Activated T-helper 9 cell treated with anti-CD3 and anti-CD28 coated beads, Interleukin-2, amount 50 U/mL, for 16 hours (primary cell): ENCODE data around the gene PCED1A.
A peak's percentile ranks its signal among the peaks of the same experiment; 100 is the strongest.
"Not testable (repeated sequence)": the region's sequence is repeated elsewhere in the genome, so short reads cannot be mapped to it uniquely, and the experiment has no call there.

ENCODE experiments used
- DNase-seq: peaks from one replicate; pipeline ENCODE4 v3.0.0-alpha.2; 2020; ENCODE audit warnings: low read depth

PCED1A gene

DNA sequence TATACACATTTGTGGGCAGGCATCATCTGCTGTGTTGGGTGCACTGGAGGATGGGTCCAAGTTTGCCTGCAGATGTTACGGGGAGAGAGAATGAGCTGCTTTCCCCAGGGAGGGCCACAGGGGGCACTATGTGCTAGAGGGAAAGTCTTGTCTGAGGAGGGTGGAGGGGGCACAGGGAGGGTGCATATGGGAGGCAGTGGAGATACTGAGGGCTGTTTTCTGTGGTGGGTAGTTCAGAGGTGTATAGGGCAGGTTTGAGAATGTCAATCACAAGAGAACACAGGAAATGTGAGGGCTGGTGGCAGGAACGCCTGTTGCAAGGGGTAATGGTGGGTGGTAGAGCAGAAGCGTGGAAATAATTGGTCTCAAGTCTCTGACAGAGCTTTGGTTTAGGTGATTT, 25.2 kb upstream of the PCED1A start:
- DNase-seq: no peak

- DNase-seq: no peak
Observed at GRCh38 chr20:2865101-2865500, 24.6 kb upstream of the PCED1A start.

GRCh38 chr20:2864626-2865025, 24.2 kb upstream of the PCED1A start:
- no peak for DNase-seq

DNA sequence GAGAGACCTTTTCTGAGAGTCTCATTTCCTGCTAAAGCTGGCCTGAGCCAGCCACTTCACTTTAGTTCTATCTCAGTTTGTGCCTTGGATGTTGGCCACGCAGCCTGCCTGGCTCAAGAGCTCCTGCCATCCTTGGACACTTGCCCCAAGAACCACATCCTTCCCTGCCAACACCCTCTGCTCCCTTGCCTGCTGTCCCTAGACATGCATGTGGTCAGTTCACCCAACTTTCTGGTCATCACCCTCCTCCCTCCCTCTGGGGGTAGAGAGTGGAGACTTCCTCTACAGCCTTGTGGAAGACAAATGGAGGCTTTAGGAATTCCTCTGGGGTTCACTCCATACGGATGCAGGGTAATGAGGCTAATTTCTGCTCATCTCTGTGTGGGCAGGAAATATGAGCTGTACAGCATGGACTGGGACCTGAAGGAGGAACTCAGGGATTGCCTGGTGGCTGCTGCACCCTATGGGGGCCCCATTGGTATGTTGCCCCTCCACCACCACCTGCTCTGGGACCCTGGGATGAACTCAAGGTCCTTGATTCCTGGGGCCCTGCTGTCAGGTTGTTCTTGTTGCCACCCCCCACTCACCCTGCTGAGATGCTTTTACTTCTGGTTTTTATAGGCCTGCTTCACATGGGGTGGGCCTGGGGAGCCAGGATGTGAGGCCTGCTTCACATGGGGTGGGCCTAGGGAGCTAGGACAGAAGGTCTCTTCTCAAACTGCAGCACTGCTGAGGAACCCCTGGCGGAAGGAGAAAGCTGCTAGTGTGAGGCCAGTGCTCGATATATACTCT, 19.1 kb upstream of the PCED1A start:
- no peak for DNase-seq

GRCh38 chr20:2858591-2858990, 18.1 kb upstream of the PCED1A start:
- no peak for DNase-seq

- no peak for DNase-seq
Observed at GRCh38 chr20:2851086-2851485, 10.6 kb upstream of the PCED1A start.

GRCh38 chr20:2849529-2849928, 9.1 kb upstream of the PCED1A start:
- DNase-seq: no peak

GRCh38 chr20:2847802-2848201, 7.3 kb upstream of the PCED1A start:
- no peak for DNase-seq

DNA sequence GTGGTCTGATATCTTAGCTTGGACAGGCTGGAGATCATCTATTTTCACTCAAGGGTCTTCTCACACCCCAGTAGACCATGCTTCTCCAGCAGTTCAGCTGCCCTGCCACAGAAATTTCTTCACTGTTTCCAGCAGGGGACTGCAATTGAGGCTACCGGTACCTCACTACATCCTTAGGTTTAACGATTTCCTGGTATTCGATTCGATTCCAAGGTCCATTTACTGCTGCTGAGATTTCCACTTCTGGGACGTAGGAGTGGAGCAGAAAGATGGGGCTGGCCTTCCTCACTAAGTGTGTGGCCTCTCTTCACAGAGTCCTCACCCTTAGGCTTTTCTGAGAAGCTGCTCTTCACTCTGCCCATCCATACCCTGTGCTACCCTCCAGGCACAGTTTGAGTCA, 6.2 kb upstream of the PCED1A start:
- DNase-seq: no peak

DNA sequence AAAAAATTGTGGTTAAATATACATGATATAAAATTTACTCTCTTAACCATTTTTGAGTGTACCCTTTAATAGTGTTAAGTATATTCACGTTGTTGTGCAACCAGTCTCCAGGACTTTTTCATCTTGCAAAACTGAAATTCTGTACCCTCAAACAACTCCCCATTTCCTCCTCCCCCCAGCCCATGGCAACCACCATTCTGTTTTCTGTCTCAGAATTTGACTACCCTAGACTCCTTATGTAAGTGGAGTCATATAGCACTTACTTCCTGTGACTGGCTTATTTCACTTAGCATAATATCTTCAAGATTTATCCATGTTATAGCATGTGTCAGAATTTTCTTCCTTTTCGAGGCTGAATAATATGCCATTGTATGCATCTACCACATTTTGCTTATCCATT, 5.2 kb upstream of the PCED1A start:
- no peak for DNase-seq

GRCh38 chr20:2840967-2841531, 594 bp upstream of the PCED1A start:
- DNase-seq: peak; percentile 20

GRCh38 chr20:2839732-2840137, 720 bp downstream of the PCED1A start:
- no peak for DNase-seq

DNA sequence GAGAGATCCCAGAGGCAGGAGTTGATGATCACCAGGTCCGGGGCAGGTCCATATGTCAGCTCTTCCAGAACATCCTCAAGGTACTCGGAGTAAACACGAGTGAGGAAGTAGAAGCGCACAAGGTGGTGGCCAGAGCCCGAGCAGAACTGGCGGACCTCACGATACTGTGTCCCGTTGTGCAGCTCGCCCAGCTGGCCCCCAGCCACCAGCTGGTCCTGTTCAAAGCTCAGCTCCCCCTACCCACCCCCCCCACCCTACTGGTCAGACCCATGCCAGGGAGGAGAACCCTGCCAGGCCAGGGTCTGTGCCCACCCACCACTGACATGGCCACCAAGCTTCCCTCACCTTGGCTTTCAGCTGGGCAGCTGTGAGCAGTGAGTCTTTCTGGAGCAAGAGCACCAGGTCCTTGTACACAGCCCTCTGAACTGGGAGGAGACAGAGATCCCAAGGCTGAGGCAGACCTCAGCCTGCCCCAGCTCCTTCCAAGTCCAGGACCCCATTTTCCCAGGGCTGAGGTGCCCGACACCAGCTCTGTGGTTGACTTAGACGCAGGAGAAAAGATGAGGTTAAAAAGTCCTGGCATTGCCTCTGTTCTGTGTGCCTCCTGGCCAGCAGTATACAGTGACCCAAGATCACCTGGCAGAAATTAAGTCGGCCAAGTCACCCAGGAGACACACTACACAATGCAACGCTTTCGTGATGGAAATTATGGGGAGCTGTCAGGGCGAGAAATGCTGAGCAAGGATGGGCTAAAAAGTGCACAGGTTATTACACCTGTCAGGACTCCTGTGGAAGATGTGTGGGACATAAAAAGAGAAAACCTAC, 1.4 kb downstream of the PCED1A start:
- DNase-seq: no peak

DNA sequence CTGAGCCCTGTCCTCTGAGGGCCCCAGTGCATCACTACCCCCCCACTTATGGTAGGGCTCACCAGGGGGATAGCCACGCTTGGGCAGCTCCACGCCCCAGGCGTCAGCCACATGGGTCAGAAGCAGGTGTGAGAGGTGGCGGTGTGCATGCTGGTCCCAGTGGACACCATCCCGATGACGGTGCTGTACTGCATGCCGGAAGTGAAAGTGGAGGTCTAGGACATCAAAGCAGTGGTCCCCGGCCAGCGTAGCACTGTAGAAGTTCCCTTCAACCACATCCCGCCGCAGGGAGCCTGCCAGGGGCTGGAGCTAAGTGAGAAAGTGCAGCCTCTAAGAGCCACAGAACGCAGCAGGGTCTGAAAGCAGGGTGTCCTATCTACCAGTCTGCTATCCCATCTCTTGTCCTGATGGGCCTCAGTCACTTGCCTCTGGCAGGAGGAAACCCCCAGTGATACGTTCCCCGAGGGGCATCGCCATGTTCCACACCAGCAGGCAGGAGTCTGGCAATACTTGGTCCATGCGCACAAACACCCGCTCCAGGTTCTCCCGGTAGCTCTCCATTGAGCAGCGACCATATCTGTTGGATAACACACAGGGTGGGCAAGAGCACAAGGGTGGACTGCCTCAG, 2.2 kb downstream of the PCED1A start:
- DNase-seq: no peak

DNA sequence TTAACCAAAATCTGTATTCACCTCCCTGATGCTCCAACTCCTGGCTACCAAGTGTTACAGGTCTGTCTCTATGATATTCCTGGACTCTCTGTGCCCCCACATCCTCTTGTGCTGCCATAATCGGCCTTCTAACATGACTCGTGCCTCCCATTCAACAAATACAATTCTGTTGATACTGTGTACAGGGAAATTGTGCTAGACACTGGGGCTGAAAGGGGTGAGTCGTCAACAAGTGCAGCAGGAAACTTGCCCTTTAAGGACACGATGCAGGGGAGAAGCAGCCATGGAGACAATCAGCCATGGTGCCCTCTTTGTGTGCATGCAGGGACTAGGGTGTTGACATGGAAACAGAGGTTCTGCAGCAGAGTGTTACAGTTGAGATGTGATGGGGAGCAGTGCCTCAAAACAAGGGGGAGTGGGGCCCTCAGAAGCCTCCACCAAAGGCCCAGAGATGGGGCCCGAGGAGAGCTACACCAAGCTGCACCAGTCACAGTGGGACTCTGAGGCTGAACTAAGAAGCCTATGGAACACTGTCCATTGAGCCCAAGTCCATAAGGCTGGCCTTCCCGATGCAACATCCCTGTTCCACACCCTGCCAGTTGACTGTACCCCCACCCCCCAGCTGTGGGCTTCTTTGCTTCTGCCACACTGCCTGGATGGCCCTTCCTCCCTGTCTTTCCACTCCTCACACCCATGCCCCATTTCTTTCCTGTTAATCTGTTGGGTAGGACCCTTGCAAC, 3.1 kb downstream of the PCED1A start:
- DNase-seq: no peak

GRCh38 chr20:2836035-2836434, 4.4 kb downstream of the PCED1A start:
- no peak for DNase-seq

- no peak for DNase-seq
Observed at GRCh38 chr20:2835331-2835796, 5.1 kb downstream of the PCED1A start.

DNA sequence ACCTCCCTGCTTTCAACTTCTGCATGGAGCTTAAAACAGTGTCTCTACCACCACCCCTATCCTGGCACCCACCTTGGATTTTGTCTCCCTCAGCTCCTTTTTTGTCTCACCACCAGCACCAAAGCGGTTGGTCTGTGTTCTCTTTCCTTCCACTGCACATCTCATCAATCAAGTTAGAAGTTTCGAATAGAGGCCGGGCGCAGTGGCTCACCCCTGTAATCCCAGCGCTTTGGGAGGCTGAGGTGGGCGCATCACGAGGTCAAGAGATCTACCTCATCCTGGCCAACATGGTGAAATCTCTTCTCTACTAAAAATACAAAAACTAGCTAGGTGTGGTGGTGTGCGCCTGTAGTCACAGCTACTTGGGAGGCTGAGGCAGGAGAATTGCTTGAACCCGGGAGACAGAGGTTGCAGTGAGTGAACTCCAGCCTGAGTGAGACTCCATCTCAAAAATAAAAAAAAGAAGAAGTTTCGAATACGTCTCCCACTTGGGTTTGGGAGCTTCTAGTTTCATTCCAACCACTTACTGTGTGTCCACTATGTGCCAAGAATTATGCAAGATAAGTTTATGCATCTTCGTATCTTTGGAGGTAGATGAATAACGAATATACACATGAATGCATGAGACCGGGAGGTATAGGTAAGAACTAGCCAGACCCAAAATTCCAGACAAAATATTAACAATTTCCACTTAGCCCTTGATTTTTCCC, 5.9 kb downstream of the PCED1A start:
- DNase-seq: no peak

- DNase-seq: no peak
Observed at GRCh38 chr20:2833761-2834160, 6.7 kb downstream of the PCED1A start.

DNA sequence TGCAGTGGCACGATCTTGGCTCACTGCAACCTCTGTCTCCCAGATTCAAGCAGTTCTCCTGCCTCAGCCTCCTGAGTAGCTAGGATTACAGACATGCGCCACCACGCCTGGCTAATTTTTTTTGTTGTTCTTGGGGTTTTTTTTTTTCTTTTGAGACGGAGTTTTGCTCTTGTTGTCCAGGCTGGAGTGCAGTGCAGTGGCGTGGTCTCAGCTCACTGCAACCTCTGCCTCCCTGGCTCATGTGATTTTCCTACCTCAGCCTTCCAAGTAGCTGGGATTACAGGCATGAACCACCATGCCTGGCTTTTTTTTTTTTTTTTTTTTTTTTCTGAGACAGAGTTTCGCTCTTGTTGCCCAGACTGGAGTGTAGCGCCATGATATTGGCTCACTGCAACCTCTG, 9.2 kb downstream of the PCED1A start:
- not testable (repeated sequence) for DNase-seq

DNA sequence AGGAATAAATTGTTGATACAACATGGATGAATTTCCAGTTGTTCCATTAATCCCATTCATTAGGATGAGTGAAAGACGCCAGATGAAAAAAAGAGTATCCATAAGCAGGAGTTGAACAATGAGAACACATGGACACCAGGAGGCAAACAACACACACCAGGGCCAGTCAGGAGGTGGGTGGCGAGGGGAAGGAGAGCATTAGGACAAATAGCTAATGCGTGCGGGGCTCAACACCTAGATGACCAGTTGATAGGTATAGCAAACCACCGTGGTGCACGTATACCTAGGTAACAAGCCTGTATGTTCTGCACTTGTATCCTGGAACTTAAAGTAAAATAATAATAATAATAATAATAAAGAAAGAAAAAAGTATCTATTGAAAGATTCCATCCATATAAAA, 11.1 kb downstream of the PCED1A start:
- DNase-seq: no peak
